HG03095 (cell line): ENCODE results near the gene OR10T2.
"Not testable (repeated sequence)": the region's sequence is repeated elsewhere in the genome, so short reads cannot be mapped to it uniquely, and the experiment has no call there.

ENCODE experiments used
- ATAC-seq: cut with Tn5 transposase; IDR thresholded peaks from one replicate; pipeline ENCODE4 v1.9.1; 2021; ENCODE audit warnings: moderate library complexity; ENCODE audit not compliant: unreplicated experiment

OR10T2 gene

GRCh38 chr1:158356616-158357015 is 42.6 kb downstream of the OR10T2 start:
- ATAC-seq = no peak

DNA sequence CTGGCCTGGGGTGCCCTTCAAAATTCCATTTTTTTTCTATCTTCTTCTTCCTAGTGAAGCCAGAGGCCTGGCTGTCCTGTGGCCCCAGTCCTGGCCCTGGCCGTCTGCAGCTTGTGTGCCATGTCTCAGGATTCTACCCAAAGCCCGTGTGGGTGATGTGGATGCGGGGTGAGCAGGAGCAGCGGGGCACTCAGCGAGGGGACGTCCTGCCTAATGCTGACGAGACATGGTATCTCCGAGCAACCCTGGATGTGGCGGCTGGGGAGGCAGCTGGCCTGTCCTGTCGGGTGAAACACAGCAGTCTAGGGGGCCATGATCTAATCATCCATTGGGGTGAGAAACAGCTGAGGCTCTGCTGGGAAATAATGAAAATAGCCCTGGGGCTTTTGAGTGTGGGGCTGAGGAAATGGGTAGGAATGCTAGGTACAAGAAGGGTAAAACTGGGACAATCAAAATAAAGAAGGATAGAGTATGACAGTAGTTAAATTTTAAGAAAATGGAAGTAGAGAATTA is 43.4 kb downstream of the OR10T2 start:
- ATAC-seq = no peak

- no peak for ATAC-seq
Observed at GRCh38 chr1:158354255-158354654, 45.0 kb downstream of the OR10T2 start.

GRCh38 chr1:158353303-158354075 is 45.8 kb downstream of the OR10T2 start, which contains the start of gene CD1E:
CD1E (plus strand) TSS chr1:158353894; CDS start chr1:158353989, 95 bp downstream.
- no peak for ATAC-seq

DNA sequence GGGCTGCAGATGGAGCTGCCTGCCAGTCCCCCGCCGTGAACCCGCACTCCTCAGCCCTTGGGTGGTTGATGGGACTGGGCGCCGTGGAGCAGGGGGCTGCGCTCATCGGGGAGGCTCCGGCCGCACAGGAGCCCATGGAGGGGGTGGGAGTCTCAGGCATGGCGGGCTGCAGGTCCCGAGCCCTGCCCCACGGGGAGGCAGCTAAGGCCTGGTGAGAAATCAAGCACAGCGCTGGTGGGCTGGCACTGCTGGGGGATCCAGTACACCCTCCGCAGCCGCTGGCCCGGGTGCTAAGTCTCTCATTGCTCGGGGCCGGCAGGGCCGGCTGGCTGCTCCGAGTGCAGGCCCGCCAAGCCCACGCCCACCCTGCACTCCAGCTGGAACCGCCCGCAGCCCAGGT is 50.3 kb downstream of the OR10T2 start:
- not testable (repeated sequence) for ATAC-seq
